ENCODE results near the gene CEBPA. TPM values are rescaled to one million over a fixed set of nuclear protein-coding genes. Genes with fewer than 3 reads are reported as not detected.

CEBPA gene
- total RNA-seq, 3 donors from 2014 or later (not counting 1 experiment from before 2014, with no cell fraction given), result 7.6 to 19.5 (median 8.2) TPM

DNA sequence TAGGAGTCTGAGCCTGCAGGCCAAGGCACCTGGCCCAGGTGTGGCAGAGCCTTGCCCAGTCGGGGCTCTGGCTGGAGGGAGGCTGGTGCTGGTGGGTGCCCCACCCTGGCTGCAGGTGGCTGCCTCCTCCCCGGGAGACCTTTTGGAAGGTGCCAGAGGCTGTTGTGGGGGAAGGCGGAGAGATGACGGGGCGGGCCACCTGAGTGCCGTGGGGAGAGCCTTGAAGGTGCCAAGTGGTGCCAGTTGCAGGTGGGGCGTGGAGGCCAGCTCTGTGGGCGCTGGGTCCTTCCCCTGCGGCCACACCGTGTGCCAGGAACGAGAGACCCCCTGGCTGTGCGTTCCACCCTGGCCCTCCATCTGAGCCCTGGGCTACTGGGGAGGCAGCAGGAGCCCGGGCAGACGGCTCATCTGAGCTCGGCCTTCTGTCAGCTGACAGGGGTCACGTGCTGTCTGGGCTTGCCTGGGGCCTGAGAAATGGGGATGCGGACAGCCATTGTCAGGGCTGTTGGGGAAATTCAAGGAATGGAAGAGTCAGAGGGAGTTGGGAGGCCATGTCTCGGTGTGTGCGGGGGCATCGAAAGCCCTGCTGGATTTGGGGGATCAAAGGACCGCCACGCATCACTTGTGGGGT lies 20.9 kb downstream of the CEBPA start:
- Histone ChIP-seq H3K36me3 (ENCODE audit: control insufficient read depth, insufficient read depth, low read length) (no peaks in the 10 kb centered on the region), H3K4me3 (ENCODE audit: low read length) (no peak overlapping the region), H3K27me3 (ENCODE audit: control insufficient read depth, insufficient read depth, low read length) (no peaks in the 10 kb centered on the region), H3K27ac (ENCODE audit: low read length) (no peak overlapping the region), H3K4me1 (ENCODE audit: control insufficient read depth, insufficient read depth, low read length) (peaks cover 31% of the 10 kb centered on the region), H3K9me3 (ENCODE audit: control insufficient read depth, insufficient read depth, low read length) (no peaks in the 10 kb centered on the region)
- intact Hi-C loops (cut with micrococcal nuclease), result no loop called here
- H3K4me3 Mint-ChIP-seq, result no peak overlapping the region
- DNase-seq (no peak), ATAC-seq (no peak)
- WGBS (ENCODE audit: insufficient coverage), result 94% methylated on average over 22 of the region's 22 CpGs
- H3K27ac Mint-ChIP-seq, result no peak overlapping the region
- peaks cover 11 to 20% of the 10 kb centered on the region in 2 donors for H3K4me1 Mint-ChIP-seq
- H3K36me3 Mint-ChIP-seq, result no peaks in the 10 kb centered on the region
- no peaks in the 10 kb centered on the region for H3K9me3 Mint-ChIP-seq
- H3K27me3 Mint-ChIP-seq (ENCODE audit: low read depth in 2 of 2), result no peaks in the 10 kb centered on the region
- TF ChIP-seq, protein P1, sequence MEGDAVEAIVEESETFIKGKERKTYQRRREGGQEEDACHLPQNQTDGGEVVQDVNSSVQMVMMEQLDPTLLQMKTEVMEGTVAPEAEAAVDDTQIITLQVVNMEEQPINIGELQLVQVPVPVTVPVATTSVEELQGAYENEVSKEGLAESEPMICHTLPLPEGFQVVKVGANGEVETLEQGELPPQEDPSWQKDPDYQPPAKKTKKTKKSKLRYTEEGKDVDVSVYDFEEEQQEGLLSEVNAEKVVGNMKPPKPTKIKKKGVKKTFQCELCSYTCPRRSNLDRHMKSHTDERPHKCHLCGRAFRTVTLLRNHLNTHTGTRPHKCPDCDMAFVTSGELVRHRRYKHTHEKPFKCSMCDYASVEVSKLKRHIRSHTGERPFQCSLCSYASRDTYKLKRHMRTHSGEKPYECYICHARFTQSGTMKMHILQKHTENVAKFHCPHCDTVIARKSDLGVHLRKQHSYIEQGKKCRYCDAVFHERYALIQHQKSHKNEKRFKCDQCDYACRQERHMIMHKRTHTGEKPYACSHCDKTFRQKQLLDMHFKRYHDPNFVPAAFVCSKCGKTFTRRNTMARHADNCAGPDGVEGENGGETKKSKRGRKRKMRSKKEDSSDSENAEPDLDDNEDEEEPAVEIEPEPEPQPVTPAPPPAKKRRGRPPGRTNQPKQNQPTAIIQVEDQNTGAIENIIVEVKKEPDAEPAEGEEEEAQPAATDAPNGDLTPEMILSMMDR (IDR thresholded peaks at IDR 0.05), result no peak

DNA sequence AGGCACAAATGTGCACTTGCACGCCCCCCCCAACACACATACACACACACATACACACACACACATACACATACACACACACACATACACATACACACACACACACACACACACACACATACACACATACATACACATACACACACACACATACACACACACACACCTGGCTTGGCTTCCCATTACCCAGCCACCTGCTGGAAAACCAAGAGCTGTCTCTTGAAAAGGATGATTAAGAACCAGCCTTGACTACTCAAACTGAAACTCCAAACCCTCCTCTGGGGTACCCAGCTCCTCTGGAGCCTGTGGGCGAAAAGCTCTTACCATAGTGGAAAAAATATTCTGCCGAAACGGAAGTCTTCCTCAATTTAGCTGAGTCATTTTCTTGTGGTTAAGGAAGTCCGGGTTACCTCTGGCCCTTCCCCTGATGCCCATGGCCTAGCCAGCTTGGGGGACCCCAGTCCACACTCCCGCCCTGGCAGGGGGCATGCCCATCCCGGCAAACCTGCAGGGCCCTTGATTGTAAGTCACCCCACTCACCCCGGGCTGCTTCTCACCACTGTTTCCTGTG lies 21.9 kb downstream of the CEBPA start:
- ATAC-seq (no peak), DNase-seq (no peak)
- Histone ChIP-seq H3K36me3 (ENCODE audit: control insufficient read depth, insufficient read depth, low read length) (no peaks in the 10 kb centered on the region), H3K9me3 (ENCODE audit: control insufficient read depth, insufficient read depth, low read length) (no peaks in the 10 kb centered on the region), H3K4me3 (ENCODE audit: low read length) (no peak overlapping the region), H3K27ac (ENCODE audit: low read length) (no peak overlapping the region), H3K27me3 (ENCODE audit: control insufficient read depth, insufficient read depth, low read length) (no peaks in the 10 kb centered on the region), H3K4me1 (ENCODE audit: control insufficient read depth, insufficient read depth, low read length) (peaks cover 23% of the 10 kb centered on the region)
- H3K4me3 Mint-ChIP-seq, result no peak overlapping the region
- intact Hi-C loops (cut with micrococcal nuclease), result no loop called here
- peaks cover 7 to 13% of the 10 kb centered on the region in 2 donors for H3K4me1 Mint-ChIP-seq
- no peak overlapping the region for H3K27ac Mint-ChIP-seq
- H3K36me3 Mint-ChIP-seq, result no peaks in the 10 kb centered on the region
- no peaks in the 10 kb centered on the region for H3K9me3 Mint-ChIP-seq
- 47% methylated on average over 8 of the region's 8 CpGs for WGBS (ENCODE audit: insufficient coverage)
- TF ChIP-seq, protein P1 (IDR thresholded peaks at IDR 0.05), result no peak
- H3K27me3 Mint-ChIP-seq (ENCODE audit: low read depth in 2 of 2), result no peaks in the 10 kb centered on the region

DNA sequence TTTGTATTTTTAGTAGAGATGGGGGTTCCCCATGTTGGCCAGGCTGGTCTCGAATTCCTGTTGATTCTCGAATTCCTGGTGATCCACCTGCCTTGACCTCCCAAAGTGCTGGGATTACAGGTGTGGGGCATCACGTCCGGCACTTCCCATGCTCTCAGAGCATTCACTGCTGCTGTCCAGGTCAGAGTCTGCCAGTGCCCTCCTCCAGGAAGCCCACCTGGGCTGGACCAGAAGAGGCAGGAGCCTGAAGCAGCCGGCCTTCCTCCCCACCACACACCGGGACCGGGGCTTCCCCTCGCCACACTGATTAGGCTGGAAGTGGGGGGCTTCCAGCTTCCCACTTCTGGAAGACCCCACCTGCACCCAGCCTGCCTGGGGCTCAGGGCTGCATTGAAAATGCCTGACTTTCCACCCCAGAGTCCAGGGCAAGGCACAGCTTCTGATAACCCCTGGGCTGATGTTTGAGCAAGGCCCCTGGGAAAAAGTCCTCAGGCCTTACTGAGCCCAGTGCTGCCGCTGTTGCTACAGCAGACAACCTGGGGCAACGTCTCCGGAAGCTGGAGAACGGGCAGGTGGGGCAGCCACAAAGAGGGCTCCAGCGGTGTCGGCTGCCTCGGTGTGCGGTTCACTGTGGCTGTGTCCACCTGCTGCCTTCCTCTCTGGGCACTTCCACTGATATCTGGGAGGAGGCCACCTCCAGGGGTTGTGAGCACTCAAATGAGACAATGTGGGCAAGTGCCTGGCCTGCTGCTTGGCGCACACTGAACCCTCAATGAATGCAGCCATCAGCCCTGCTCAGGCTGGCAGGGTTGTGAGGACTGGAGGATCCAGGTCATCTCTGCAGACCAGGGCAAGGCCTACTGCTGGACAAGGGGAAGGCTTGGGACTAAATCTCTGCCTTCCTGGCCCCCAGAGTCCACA lies 22.6 kb downstream of the CEBPA start:
- ATAC-seq (no peak), DNase-seq (no peak)
- H3K4me3 Mint-ChIP-seq, result no peak overlapping the region
- Histone ChIP-seq H3K9me3 (ENCODE audit: control insufficient read depth, insufficient read depth, low read length) (no peaks in the 10 kb centered on the region), H3K27me3 (ENCODE audit: control insufficient read depth, insufficient read depth, low read length) (no peaks in the 10 kb centered on the region), H3K36me3 (ENCODE audit: control insufficient read depth, insufficient read depth, low read length) (no peaks in the 10 kb centered on the region), H3K27ac (ENCODE audit: low read length) (no peak overlapping the region), H3K4me3 (ENCODE audit: low read length) (no peak overlapping the region), H3K4me1 (ENCODE audit: control insufficient read depth, insufficient read depth, low read length) (peaks cover 26% of the 10 kb centered on the region)
- H3K36me3 Mint-ChIP-seq, result no peaks in the 10 kb centered on the region
- intact Hi-C loops (cut with micrococcal nuclease), result no loop called here
- TF ChIP-seq, protein P1 (IDR thresholded peaks at IDR 0.05), result no peak
- no peaks in the 10 kb centered on the region for H3K9me3 Mint-ChIP-seq
- no peak overlapping the region for H3K27ac Mint-ChIP-seq
- 72% methylated on average over 17 of the region's 17 CpGs for WGBS (ENCODE audit: insufficient coverage)
- H3K4me1 Mint-ChIP-seq, result peaks cover 7 to 10% of the 10 kb centered on the region in 2 donors
- no peaks in the 10 kb centered on the region for H3K27me3 Mint-ChIP-seq (ENCODE audit: low read depth in 2 of 2)

Data from natural killer cell (primary cell).